ENCODE results near the gene S100PBP. TPM values are rescaled to one million over a fixed set of nuclear protein-coding genes. Genes with fewer than 3 reads are reported as not detected.

Gene S100PBP
- total RNA-seq, result 14.9 and 60.1 TPM in 2 replicates

DNA sequence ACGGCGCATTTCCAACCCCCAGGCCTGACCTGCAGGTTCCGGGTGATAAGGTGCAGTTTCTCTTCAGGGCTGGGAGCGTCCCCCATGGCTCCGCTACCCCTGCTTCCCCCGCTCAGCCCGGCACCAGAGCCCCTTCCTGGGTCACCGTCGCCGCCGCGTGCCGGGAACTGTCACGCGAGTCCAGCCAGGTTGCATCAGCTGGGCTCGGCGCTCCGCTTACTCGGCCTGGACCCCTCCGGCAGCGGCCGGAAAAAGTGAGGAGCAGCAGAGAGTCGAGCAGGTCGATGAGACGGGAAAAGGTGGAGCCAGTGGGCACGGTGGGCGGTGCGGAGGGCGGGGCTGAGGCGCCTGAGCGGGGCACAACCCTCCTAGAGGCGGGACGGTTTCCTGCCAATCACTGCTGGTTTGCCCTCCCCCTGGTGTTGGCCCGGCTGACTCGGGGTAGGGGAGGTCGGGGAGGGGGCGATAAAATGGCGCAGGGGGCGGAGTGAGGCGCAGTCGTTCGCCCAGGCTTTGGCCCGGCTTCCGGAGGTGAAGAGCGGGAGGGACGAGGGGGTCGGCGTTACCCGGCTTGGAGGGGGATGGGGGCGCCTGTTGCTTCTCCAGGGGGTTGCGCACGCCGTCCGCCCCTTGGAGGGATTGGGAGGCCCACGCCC, at the start of gene S100PBP, which contains the start of gene YARS1:
Gene S100PBP, plus strand, starts transcription at position 495 of the 656 bp plus-strand sequence. CDS start 8,447 bp downstream, outside the sequence.
Gene YARS1, minus strand, starts transcription at position 200 of the 656 bp plus-strand sequence. Its CDS starts 114 bp downstream, at position 86.

DNA sequence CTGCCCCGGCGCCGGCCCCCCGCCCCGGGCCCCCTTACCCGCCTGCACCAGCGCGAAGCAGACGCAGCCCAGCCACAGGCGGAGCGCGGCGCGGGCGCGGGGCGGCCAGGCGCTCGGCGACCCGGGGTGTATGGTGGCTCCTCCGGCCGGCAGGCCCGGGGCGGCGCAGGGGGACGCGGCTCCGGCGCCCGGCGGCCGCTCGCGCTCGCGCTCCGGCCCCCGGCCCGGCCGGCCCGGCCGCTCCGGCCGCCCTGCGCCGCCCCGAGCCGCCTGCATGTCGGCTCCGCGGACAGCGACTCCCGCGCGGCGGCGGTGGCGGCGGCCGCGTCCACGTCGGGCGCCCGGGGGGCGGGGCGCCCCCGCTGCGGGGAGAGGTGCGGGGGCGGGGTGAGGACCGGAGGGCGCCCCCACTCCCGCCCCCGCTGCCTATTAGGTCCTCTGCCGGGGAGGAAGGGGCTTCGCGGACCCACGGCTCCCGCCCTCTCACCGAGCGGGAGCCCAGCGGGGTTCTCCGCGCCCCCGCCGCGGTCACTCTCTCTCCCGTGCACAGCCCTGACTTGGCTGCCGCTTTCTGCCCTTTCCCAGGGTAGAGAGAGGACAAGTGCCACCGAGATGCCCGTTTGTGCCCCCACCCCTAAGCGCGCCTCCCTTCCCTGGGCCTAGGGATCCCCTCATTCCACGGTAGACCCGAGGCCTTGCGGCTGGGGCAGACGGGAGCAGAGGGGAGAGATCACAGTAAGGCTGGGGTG, 53.3 kb downstream of the S100PBP start, which contains the start of gene FNDC5:
Gene FNDC5, minus strand, starts transcription at position 298 of the 749 bp plus-strand sequence.

DNA sequence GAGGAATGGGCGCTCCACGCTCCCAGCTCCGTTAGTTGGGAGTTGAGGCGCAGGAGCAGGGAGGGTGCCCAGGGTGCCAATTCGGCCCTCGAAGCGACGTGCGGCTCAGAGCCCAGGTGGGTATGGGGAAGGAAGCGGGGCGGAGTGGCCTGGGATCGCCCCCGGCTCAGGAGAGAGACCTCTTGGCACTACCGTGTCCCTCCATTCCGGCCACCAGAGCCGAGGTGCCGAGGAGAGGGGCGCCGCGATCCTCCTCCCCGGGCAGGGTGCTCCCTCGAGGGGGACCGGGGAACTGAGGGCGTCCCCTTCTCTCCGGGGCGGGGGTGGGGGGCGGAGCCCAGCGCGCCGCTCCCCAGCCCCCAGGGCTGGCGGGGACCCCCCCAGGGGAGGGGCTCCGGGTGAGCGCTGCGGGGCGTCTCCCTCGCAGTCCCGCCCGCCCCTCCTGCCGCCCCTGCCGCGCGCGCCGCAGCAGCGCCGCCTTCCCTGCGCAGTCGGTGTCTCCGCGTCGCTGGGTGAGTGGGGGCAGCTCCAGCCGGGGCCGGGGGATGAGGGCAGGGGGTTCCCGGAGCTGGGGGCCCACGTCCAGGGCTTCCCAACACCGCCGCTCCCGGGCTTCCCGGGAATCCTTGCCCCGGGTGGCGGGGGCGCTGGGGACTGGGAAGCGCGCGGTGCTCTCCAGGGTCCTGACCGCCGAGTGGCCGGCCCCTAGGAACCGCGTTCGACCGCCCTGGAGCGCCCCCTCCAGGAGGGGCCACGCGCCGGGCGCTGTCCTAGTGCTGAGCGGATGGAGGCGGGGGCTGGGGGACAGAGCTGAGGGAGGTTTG, 68.8 kb downstream of the S100PBP start, which contains the start of gene HPCA:
Gene HPCA, plus strand, starts transcription at position 488 of the 824 bp plus-strand sequence. CDS start 2,408 bp downstream, outside the sequence.

DNA sequence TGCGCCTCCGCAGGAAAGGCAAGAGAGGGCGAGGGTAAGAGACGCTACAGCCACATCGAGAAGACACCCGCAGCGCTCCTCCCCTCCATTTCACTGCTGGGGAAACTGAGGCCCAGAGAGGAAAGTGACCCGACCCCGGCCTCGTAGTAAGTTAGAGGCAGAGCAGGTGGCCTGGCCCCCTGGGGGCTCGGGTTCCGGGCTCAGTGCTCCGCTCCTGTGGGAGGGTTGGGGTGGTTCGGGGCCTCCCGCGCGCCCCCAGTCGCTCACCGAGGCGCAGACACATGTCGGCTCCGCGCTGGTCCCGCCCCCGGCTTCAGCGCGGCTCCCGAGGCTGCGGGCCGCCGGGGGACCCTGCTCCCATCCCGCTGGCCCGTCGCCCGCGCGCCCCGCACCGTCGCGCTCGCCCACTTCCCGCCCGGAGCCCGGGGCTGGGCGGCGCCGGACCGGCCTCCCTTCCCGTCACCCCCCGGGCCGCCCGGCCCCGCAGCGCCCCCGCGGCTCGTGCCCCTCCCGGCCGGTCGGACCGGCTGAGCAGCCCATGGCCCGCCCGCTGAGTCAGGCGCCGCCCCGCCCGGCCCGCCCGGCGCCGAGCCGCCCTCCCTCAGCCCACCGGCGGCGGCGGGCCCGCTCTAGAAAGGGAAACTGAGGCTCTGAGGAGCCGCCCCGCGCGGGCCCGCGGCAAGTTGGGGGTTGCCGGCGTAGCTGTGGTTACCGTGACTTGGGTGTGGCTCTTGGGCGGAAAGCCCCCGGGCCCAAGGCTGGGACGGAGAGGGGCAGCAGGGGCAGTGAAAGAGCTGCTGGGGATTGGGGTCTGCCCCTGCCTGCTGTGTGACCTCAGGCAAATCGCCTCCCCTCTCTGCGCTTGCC, 83.7 kb downstream of the S100PBP start, which contains the start of gene TMEM54:
Gene TMEM54, minus strand, starts transcription at position 434 of the 867 bp plus-strand sequence. Its CDS starts 151 bp downstream, at position 283.

Other genes with a start within 250 kb of the S100PBP start
- gene ZBTB8OS, start 167.1 kb upstream of the S100PBP start, total RNA-seq, result 24.3 and 41.3 TPM in 2 replicates
- 87.1 and 216 TPM in 2 replicates for gene RBBP4, start 166.4 kb upstream of the S100PBP start, total RNA-seq
- 13.0 and 22.1 TPM in 2 replicates for gene SYNC, start 114.9 kb upstream of the S100PBP start, total RNA-seq
- 47.1 and 57.4 TPM in 2 replicates for gene YARS1, start 295 bp upstream of the S100PBP start, total RNA-seq
- 0.81 and 2.7 TPM in 2 replicates for gene FNDC5, start 53.3 kb downstream of the S100PBP start, total RNA-seq
- gene HPCA, start 68.8 kb downstream of the S100PBP start, total RNA-seq, result not detected in 2 replicates
- gene TMEM54, start 83.7 kb downstream of the S100PBP start, total RNA-seq, result 10.0 and 24.0 TPM in 2 replicates
- gene RNF19B, start 147.2 kb downstream of the S100PBP start, total RNA-seq, result 13.8 and 21.4 TPM in 2 replicates
- gene AK2, start 219.2 kb downstream of the S100PBP start, total RNA-seq, result 48.9 and 87.6 TPM in 2 replicates